ENCODE data around the gene PGAM5.
A peak's percentile ranks its signal among the peaks of the same experiment; 100 is the strongest.

The PGAM5 gene

GRCh38 chr12:132674561-132674960, 36.1 kb upstream of the PGAM5 start:
- no peak for TF ChIP-seq CTCF (IDR thresholded peaks at IDR 0.05; ENCODE audit: insufficient read depth, low read depth, low read length, missing control alignments)
- DNase-seq (ENCODE audit: low read depth): no peak

GRCh38 chr12:132675757-132676432, 34.7 kb upstream of the PGAM5 start:
- TF ChIP-seq CTCF (IDR thresholded peaks at IDR 0.05; ENCODE audit: insufficient read depth, low read depth, low read length, missing control alignments): no peak
- no peak overlapping the region for H3K4me3 ChIP-seq (ENCODE audit: low read depth, low read length)
- DNase-seq (ENCODE audit: low read depth): no peak

More at GRCh38 chr12:132674561-132674960, 36.1 kb upstream of the PGAM5 start:
- no peak overlapping the region for H3K4me3 ChIP-seq (ENCODE audit: low read depth, low read length)

GRCh38 chr12:132677492-132677891, 33.1 kb upstream of the PGAM5 start:
- TF ChIP-seq CTCF (IDR thresholded peaks at IDR 0.05; ENCODE audit: insufficient read depth, low read depth, low read length, missing control alignments): no peak
- no peak for DNase-seq (ENCODE audit: low read depth)
- H3K4me3 ChIP-seq (ENCODE audit: low read depth, low read length): no peak overlapping the region

GRCh38 chr12:132685400-132685799, 25.2 kb upstream of the PGAM5 start:
- no peak for DNase-seq (ENCODE audit: low read depth)
- no peak overlapping the region for H3K4me3 ChIP-seq (ENCODE audit: low read depth, low read length)
- TF ChIP-seq CTCF (IDR thresholded peaks at IDR 0.05; ENCODE audit: insufficient read depth, low read depth, low read length, missing control alignments): no peak

- DNase-seq (ENCODE audit: low read depth): no peak
- H3K4me3 ChIP-seq (ENCODE audit: low read depth, low read length): peak overlapping the region; percentile 75
- TF ChIP-seq CTCF (IDR thresholded peaks at IDR 0.05; ENCODE audit: insufficient read depth, low read depth, low read length, missing control alignments): no peak
Observed at GRCh38 chr12:132686825-132687210, 23.8 kb upstream of the PGAM5 start.

- peak; percentile 98 for DNase-seq (ENCODE audit: low read depth)
Observed at GRCh38 chr12:132687211-132688164, 23.2 kb upstream of the PGAM5 start, which contains the start of the genes POLE and PXMP2. POLE (minus strand) TSS chr12:132687342; CDS start chr12:132687315, 27 bp downstream. PXMP2 (plus strand) TSS chr12:132687587; CDS start chr12:132687671, 84 bp downstream.

More at GRCh38 chr12:132687211-132688164, 23.2 kb upstream of the PGAM5 start, which contains the start of the genes POLE and PXMP2:
- TF ChIP-seq CTCF (IDR thresholded peaks at IDR 0.05; ENCODE audit: insufficient read depth, low read depth, low read length, missing control alignments): peak; percentile 5
- H3K4me3 ChIP-seq (ENCODE audit: low read depth, low read length): peak within 1 kb of the TSS; percentile 75
